Measurements from ENCODE around the gene RAC3. TPM values are rescaled to one million over a fixed set of nuclear protein-coding genes. Genes with fewer than 3 reads are reported as not detected.
A peak's percentile ranks its signal among the peaks of the same experiment; 100 is the strongest.

The RAC3 gene
- total and polyA plus RNA-seq, 9 of the 15 experiments (the other 6 are each of a cell fraction or from before 2014, with no cell fraction given), result 0.23 to 292 (median 118) TPM

- Histone ChIP-seq H3K4me2 (ENCODE audit: insufficient read depth, low read length) (no peak overlapping the region), H4K20me1 (replicated peaks; ENCODE audit: control insufficient read depth, insufficient read depth, low read length) (no peaks in the 10 kb centered on the region), H3K4me1 (replicated peaks in 1 of 2; ENCODE audit: control insufficient read depth in 2 of 2, insufficient read depth in 2 of 2, low read length in 2 of 2) (peaks cover 0 to 57% of the 10 kb centered on the region in 2 experiments; a peak in 2 of 5 replicates), H3K9ac (ENCODE audit: insufficient read depth in 1 of 2, low read depth in 2 of 2, low read length in 2 of 2) (peak overlapping the region in 1 of 2 experiments; percentile 79; a peak in 1 of 4 replicates), H3K79me2 (ENCODE audit: control insufficient read depth, insufficient read depth, low read length) (no peaks in the 10 kb centered on the region), H2AFZ (ENCODE audit: low read depth, low read length) (no peak overlapping the region), H3K27me3 (ENCODE audit: control insufficient read depth in 2 of 2, insufficient read depth in 2 of 2, low read length in 2 of 2) (no peaks in the 10 kb centered on the region), H3K9me1 (ENCODE audit: control insufficient read depth, insufficient read depth, low read length) (peaks cover 3% of the 10 kb centered on the region), H3K27ac (ENCODE audit: extremely low read depth, low read depth, low read length) (no peak overlapping the region), H3K36me3 (ENCODE audit: control insufficient read depth, insufficient read depth, low read length) (peaks cover 6% of the 10 kb centered on the region; the same call in 1 of the 3 replicates), H3K4me3 (no peak overlapping the region), H3K9me3 (replicated peaks; ENCODE audit: control insufficient read depth, insufficient read depth, low read depth, low read length) (no peaks in the 10 kb centered on the region)
- ATAC-seq (no peak), FAIRE-seq (no peak), DNase-seq (ENCODE audit: extremely low read depth in 1 of 4, low spot score in 3 of 4) (no peak)
- TF ChIP-seq SIX5 (IDR thresholded peaks at IDR 0.05; ENCODE audit: borderline replicate concordance in 1 of 2, insufficient read depth in 1 of 2, low read depth in 1 of 2, low read length in 2 of 2), result no peak
- no peak for TF ChIP-seq HMG20B (CRISPR knock-in tag; IDR thresholded peaks at IDR 0.05)
- no peak for TF ChIP-seq YBX1 (IDR thresholded peaks at IDR 0.05)
- no peak for TF ChIP-seq SLC30A9 (CRISPR knock-in tag; IDR thresholded peaks at IDR 0.05)
- TF ChIP-seq MBD2 (IDR thresholded peaks at IDR 0.05; ENCODE audit: borderline replicate concordance, low read depth), result no peak
- TF ChIP-seq RREB1 (CRISPR knock-in tag; IDR thresholded peaks at IDR 0.05), result no peak
- TF ChIP-seq, protein P1, sequence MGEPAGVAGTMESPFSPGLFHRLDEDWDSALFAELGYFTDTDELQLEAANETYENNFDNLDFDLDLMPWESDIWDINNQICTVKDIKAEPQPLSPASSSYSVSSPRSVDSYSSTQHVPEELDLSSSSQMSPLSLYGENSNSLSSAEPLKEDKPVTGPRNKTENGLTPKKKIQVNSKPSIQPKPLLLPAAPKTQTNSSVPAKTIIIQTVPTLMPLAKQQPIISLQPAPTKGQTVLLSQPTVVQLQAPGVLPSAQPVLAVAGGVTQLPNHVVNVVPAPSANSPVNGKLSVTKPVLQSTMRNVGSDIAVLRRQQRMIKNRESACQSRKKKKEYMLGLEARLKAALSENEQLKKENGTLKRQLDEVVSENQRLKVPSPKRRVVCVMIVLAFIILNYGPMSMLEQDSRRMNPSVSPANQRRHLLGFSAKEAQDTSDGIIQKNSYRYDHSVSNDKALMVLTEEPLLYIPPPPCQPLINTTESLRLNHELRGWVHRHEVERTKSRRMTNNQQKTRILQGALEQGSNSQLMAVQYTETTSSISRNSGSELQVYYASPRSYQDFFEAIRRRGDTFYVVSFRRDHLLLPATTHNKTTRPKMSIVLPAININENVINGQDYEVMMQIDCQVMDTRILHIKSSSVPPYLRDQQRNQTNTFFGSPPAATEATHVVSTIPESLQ (CRISPR knock-in tag; IDR thresholded peaks at IDR 0.05), result no peak
- TF ChIP-seq KDM1A (IDR thresholded peaks at IDR 0.05), result no peak
- no peak for TF ChIP-seq ADNP (tag; IDR thresholded peaks at IDR 0.05)
- TF ChIP-seq TCF15 (CRISPR knock-in tag; IDR thresholded peaks at IDR 0.05), result no peak
- no peak for TF ChIP-seq PRPF4 (IDR thresholded peaks at IDR 0.05; ENCODE audit: insufficient read depth, low read depth, low read length, poor library complexity, severe bottlenecking)
- no peak for TF ChIP-seq RB1 (IDR thresholded peaks at IDR 0.05; ENCODE audit: low read depth)
- TF ChIP-seq HDAC1 (IDR thresholded peaks at IDR 0.05), result no peak
- TF ChIP-seq NFATC3 (IDR thresholded peaks at IDR 0.05), result no peak
- CTCF ChIA-PET (ENCODE audit: low intra/inter-chr PET ratio), result no interaction called here
- BruUV-seq (replicated peaks), result no TSS peak
- intact Hi-C loops (cut with micrococcal nuclease) (no loop called here), in situ Hi-C loops (cut with MboI) (no loop called here)
- WGBS (ENCODE audit: insufficient coverage, low coverage, missing lambda C conversion rate), result 88% methylated on average over 30 of the region's 31 CpGs
- POLR2A ChIA-PET, result no interaction called here
Measured at GRCh38 chr17:81991684-81992305, 39.7 kb upstream of the RAC3 start.

Measured in K562 (cell line).